Inferior parietal cortex (tissue), 1 donor: ENCODE data around the gene ISG15.
"Not testable (repeated sequence)": the region's sequence is repeated elsewhere in the genome, so short reads cannot be mapped to it uniquely, and the experiment has no call there.

Experiments
- DNase-seq: peaks from one replicate; pipeline ENCODE4 v3.0.0-alpha.2; 2016; ENCODE audit errors: extremely low spot score

ISG15 gene

GRCh38 chr1:994546-994945 lies 18.8 kb upstream of the ISG15 start:
- DNase-seq, result not testable (repeated sequence)

DNA sequence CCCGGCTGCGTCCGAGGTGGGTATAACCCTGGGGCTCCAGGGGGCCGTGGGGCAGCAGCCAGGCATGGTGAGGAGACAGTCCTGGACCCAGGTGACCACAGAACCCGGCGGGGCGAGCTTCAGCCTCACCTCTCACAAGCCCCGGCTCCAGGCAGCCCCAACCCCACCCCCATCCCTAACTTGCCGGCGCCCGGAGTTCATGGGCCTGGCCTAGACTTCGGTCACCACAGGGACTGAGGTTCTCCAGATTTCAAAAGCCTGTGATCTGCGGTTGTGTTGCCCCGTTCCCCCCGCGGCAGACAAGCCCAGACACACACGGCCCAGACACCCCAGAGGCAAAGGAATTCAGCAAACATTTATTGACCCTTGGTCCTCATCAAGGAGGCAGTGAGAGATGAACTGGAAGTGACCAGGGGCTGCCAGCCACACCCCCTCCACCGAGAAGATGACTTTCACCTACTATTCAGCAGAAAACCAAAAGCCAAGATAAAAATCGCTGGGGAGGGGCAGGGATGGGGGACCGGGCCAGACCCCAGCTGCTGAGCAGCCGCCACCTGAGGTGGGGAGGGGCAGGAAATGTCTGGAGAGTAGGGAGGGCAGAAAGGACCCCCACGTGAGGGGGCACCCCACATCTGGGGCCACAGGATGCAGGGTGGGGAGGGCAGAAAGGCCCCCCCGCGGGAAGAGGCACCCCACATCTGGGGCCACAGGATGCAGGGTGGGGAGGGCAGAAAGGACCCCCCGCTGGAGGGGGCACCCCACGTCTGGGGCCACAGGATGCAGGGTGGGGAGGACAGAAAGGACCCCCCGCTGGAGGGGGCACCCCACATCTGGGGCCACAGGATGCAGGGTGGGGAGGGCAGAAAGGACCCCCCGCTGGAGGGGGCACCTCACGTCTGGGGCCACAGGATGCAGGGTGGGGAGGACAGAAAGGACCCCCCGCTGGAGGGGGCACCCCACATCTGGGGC lies 17.3 kb upstream of the ISG15 start:
- no peak for DNase-seq

DNA sequence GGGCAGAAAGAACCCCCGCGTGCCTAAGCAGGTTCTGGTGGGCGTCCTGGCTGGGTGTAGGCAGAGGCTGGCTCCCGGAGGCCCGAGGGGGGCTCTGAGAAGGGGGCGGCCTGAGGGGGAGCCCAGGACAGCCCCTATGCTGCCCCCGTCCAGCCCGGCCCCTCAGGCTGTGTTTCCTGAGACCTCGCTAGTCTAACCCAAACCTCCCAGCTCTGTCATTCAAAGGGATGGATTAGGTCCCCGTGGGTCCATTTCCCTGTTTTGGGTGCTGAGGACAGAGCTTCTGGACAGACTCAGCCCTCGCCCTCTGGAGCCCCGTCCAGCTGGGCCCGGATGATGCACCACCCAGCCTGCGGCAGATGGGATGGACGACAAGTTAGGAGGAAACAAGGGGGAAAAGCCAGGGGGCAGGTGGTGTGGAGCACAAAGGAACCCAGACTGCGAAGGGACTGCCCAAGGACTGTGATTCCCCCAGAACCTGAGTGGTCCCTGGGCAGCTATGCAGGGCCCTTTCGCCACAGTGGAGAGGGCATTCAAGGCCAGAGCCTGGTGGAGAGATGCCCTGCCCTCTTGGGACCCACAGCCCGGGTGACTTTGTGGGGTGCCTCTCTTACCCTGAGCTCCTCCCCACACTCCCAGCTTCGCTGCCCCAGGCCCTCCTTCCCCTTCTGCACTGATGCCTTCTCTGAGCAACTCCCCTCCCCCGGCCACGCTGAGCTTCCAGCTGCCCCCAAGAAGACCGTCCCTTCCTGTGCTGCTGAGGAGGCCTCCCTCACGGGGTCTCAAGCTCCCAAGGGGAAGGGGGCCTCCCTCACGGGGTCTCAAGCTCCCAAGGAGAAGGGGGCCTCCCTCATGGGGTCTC lies 16.2 kb upstream of the ISG15 start:
- no peak for DNase-seq

DNA sequence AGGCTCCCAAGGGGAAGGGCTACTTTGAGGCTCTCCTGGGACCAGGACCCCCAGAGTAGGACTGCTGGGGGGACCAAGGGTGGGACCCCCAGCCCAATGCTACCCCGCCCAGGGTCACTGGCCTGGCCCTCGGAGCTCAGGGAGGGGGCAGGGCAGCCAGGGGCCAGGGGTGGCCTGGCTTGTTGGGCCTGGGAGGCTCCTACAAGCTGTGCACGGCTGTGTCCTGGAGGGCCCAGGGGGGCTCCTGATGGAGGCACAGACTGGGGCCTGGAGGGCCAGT lies 15.6 kb upstream of the ISG15 start:
- DNase-seq, result no peak

DNA sequence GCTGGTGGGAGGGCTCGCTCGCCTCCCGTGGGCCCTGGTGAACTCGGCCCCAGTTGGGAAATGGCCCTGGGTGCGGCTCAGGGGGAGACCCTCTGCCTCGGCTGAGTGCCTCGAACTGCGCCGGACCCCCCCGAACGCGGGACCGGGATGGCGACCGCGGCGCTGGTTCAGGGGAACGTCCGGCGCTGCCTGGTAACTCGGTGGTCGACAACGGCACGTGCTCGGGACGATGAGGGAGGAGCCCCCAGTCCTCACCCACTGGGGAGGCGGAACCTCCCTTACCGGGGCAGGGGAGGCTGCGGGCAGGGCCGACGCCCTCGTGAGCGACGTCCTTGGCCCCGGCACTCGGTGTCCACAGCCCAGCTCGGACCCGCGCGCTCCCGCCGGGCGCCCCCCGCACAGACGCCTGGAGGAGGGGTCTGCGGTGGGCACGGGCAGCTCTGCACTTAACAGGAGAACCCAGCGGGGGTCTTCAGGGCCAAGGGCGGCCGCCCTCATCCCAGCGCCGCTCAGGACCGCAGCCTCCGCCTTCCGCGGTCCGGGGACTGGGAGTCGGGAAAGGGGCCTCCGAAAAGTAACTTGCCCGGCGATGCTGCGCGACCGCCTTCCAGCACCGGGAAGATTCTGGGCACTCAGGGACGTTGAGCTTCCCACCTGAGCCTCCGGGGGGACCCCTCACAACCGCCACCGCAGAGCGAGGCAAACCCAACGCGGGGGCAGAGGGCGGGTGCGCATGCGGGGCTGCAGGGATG lies 15.1 kb upstream of the ISG15 start:
- DNase-seq, result no peak

GRCh38 chr1:998745-998994 lies 14.6 kb upstream of the ISG15 start:
- DNase-seq, result no peak

DNA sequence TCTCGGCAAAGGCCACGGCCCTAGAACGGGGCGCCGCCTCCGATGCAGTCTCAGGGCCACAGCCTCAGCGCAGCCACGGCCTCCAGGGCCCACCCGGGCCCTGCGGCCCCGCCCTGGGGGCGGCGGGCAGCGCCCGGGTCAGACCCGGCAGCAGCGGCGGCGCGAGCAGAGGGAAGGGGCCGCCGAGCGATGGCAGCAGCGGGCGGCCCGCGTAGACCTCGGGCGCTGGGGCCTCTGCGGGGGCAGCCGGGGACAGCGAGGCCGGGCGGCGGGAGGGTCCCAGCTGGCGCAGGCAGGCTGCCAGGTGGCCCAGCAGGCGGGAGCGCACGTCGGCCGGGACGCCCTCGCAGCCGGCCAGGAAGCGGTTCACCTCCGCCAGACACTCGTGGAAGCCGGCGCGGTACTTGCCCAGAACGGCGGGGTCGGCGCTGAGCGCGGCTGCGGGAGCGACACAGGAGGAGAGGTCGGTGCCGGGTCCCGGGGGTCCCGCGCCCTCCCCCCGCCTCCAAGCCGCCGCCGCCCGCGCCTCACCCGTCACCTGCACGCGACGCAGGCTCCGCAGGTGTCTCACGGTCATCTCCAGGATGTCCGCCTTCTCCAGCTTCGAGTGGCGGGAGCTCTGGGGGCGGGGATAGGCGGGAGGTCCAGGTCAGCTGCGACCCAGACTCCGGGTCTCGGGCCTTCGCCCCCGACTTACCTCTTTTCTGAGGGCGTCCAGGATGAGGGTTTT lies 14.1 kb upstream of the ISG15 start:
- DNase-seq, result no peak

GRCh38 chr1:999725-1000356 lies 13.5 kb upstream of the ISG15 start, which contains the start of gene HES4:
TSS of gene HES4 (minus strand) at chr1:1000097. CDS start at chr1:999973, 124 bp downstream.
- peak; percentile 57 for DNase-seq

DNA sequence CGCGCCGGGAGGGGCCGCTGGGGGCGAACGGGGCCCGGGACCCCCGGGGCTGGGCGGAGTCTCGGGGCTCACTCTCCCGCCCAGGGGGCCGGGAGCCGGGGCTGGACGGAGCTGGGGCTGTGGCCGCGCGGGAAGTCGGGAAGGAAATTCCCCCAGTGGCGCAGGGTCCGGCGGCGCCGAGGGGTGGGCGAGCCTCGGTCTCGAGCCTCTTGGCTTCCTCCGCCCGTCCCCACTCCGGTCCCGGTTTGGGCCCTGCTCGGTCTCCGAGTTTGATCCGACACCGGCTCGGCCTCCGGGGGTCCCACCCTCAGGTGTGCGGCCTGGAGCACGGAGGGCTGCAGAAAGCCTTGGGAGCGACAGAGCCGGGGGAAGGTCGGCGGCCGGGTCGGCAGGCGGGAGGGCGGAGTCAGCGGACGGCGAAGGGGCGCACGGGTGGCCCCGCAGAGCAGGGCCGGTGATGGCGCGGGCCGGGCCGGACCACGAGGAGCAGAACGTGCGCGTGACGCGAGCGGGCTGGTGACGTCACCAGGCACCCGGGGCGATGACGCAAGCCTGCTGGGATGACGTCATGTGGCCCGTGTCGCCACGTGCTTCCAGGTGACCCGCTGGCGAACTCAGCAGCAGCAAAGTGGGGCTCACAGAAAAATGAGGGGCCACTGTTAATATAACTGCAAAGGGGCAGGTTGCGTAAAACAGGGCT lies 12.8 kb upstream of the ISG15 start:
- DNase-seq, result no peak

DNA sequence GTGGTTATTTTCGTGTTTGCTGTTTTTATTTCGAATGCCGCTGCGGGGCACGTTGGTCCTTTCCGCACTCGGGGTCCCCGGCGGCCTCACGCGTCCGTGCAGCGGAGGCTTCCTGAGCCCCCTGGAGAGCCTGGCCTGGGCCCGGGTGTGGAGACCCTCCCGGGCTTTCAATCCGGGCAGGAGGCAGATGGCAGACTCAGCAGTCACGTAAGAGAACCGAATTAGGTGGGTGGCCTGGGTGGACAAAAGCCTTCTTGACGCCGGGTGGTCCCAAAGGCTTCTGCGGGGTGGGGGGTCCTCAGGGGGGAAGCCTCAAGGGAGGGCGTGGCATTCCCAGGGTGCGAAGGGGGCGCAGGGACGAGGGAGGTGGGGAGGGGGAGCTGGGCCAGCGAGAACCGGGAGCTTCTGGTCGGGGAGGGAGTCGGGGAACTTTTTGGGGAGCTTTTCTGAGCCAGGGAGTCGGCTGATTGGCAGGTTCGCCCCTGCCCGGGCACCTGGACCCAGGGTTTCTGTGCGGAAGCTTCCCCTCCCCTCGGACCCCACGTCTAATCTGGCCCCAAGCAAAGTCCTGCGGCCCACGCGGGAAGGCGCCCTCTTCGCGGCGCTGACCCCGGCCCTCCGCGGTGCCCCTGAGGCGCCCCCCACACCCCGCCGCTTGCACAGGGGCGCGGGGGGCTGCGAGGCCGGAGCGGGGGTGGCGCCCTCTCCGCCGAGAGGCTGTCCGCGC lies 12.1 kb upstream of the ISG15 start:
- DNase-seq, result no peak

GRCh38 chr1:1003618-1004419 lies 9.5 kb upstream of the ISG15 start:
- no peak for DNase-seq

DNA sequence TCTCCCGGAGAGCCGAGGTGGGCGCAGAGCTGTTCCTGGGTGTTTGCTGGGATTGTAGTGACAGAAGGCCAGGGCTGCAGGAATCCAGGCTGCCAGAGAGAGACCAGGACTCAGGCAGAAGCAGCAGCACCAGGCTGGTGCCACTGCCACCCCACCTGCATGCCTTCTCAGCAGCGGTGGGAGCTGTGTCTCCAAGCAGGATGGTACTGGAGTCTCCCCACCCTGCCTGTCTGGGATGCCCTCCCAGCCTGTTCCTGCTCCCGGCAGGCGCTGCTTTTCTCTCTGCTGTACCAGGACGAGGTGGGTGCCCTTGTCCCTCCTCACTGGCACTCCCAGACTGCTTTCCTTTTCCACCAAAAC lies 8.9 kb upstream of the ISG15 start:
- DNase-seq, result no peak

GRCh38 chr1:1004780-1005697 lies 8.3 kb upstream of the ISG15 start:
- no peak for DNase-seq

- DNase-seq, result no peak
These were observed 7.5 kb upstream of the ISG15 start for GRCh38 chr1:1005774-1006304.

DNA sequence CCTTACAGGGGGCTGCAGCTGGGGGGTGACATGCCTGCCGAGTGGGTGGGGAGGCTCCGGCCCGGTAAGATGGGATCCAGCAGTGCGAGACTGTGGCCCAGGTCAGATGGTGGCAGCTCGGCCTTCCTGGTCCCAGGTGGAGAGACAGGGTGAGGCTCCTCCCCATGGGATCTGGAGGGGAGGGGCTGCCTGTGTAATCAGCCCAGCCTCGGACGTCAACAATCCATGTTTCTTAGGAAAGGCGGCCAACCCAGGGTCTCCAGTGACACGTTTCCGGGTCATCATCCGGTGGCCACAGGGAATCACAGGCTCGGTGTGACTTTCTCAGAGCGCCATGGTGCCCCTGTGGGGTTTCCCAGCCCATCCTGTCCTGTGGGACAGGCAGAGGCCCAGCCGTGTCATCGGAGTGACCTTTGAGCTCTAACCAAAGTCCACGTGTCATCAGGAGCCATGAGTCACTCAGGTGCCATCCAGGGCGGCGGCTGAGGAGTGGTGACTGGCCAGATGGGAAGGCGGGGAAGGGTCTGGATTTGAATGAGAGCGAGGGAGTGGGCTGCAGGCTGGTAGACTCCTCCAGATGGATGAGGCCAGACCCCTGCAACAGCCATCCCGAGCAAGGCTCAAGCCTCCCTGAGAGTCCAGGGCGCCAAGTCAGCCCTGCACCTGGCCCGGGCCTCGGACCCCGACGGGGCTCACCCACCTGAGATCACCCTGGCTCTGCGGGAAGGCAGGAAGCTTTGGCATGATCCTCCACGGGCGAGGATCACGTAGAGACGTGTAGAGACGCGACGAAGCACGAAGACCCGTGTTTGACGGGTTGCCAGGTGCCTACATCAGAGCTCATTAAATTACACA lies 6.8 kb upstream of the ISG15 start:
- DNase-seq, result no peak

GRCh38 chr1:1010131-1010530 lies 3.2 kb upstream of the ISG15 start:
- not testable (repeated sequence) for DNase-seq
